ENCODE data around the gene TBX5.

GRCh38 chr12:114314403-114314802, 91.5 kb downstream of the TBX5 start:
- no peak for TF ChIP-seq CTCF (conservative IDR thresholded peaks at IDR 0.05 in 1 of 2, IDR thresholded peaks at IDR 0.05 in 1 of 2; ENCODE audit: low read depth in 1 of 2, low read length in 2 of 2)
- no peak for TF ChIP-seq EZH2 (IDR thresholded peaks at IDR 0.05; ENCODE audit: low read length, missing control alignments)
